GM12872 (cell line): ENCODE measurements around the gene ST6GAL1.

Experiments
- CTCF ChIP-seq: IDR thresholded peaks from 3 replicates; pipeline ENCODE4 v1.5.1; 2011; ENCODE audit warnings: low read depth, mild to moderate bottlenecking, low read length, moderate library complexity; ENCODE audit not compliant: insufficient read depth

The ST6GAL1 gene

GRCh38 chr3:186991470-186991869 lies 61.1 kb downstream of the ST6GAL1 start:
- no peak for TF ChIP-seq CTCF

- no peak for TF ChIP-seq CTCF
Observed at GRCh38 chr3:186993210-186993782, 63.0 kb downstream of the ST6GAL1 start.

- no peak for TF ChIP-seq CTCF
Observed at GRCh38 chr3:186994000-186994955, 64.0 kb downstream of the ST6GAL1 start.

- no peak for TF ChIP-seq CTCF
Observed at GRCh38 chr3:186996356-186996755, 66.0 kb downstream of the ST6GAL1 start.

GRCh38 chr3:186997061-186997460 lies 66.7 kb downstream of the ST6GAL1 start:
- TF ChIP-seq CTCF = no peak

GRCh38 chr3:186997473-186997939 lies 67.2 kb downstream of the ST6GAL1 start:
- no peak for TF ChIP-seq CTCF

GRCh38 chr3:186998937-186999368 lies 68.6 kb downstream of the ST6GAL1 start:
- no peak for TF ChIP-seq CTCF
